IMR-90 (cell line): ENCODE measurements around the gene LUZP1. TPM values are rescaled to one million over a fixed set of nuclear protein-coding genes. Genes with fewer than 3 reads are reported as not detected.

Experiments used
- ATAC-seq: fragments of 200-7000 bp; cut with Tn5 transposase; 2 replicates; pipeline ENCODE4 v1.9.1; 2020; ENCODE audit warnings: low read depth, mild to moderate bottlenecking, moderate library complexity
- BruUV-seq: library from RNA; stranded (reverse); fragments of 400-500 nt; replicated peaks from 2 replicates; lab custom pipeline; 2021; lab: Mats Ljungman, UMichigan
- CTCF ChIA-PET: fragments of 300-600 bp; formaldehyde crosslinking; extraction: SDS; loops from one replicate; lab custom pipeline; 2021; ENCODE audit warnings: antibody characterized with exemption; lab: Yijun Ruan, JAX
- POLR2A ChIA-PET: fragments of 300-600 bp; sonication (Branson Sonifier 250); formaldehyde crosslinking; loops from one replicate; lab custom pipeline; 2022; ENCODE audit warnings: antibody characterized with exemption; ENCODE audit not compliant: unreplicated experiment; lab: Charles Lee
- DNase-seq: peaks from one replicate; pipeline ENCODE4 v3.0.0; 2013
- H2AFZ ChIP-seq: replicated peaks from 2 replicates; pipeline ENCODE3; 2013; ENCODE audit warnings: low read length, mild to moderate bottlenecking; ENCODE audit not compliant: poor library complexity
- H2AK5ac ChIP-seq: 2 replicates; pipeline ENCODE4 v1.6.1; 2013; ENCODE audit warnings: low read depth, low read length, inconsistent platforms
- H2AK9ac ChIP-seq: replicated peaks from 2 replicates; pipeline ENCODE3; 2013; ENCODE audit warnings: mild to moderate bottlenecking, low read depth, low read length, moderate library complexity; ENCODE audit not compliant: poor library complexity
- H2BK120ac ChIP-seq: 2 replicates; pipeline ENCODE4 v1.6.1; 2013; ENCODE audit warnings: low read depth, low read length, inconsistent platforms
- H2BK15ac ChIP-seq: 3 replicates; pipeline ENCODE4 v1.6.1; 2013; ENCODE audit warnings: low read depth, low read length, inconsistent platforms
- H2BK20ac ChIP-seq: 2 replicates; pipeline ENCODE4 v1.6.1; 2013; ENCODE audit warnings: low read depth, mild to moderate bottlenecking, inconsistent platforms, low read length, moderate library complexity
- H2BK5ac ChIP-seq: 2 replicates; pipeline ENCODE4 v1.6.1; 2013; ENCODE audit warnings: mild to moderate bottlenecking, low read depth, low read length, inconsistent platforms; ENCODE audit not compliant: poor library complexity, severe bottlenecking
- H3K14ac ChIP-seq: replicated peaks from 2 replicates; pipeline ENCODE4 v1.6.1; 2013; ENCODE audit warnings: low read depth, low read length, inconsistent platforms
- H3K18ac ChIP-seq: 2 replicates; pipeline ENCODE4 v1.6.1; 2013; ENCODE audit warnings: low read depth, low read length, control low read depth
- H3K23ac ChIP-seq: 2 replicates; pipeline ENCODE4 v1.6.1; 2013; ENCODE audit warnings: low read depth, low read length, inconsistent platforms
- H3K27ac ChIP-seq: 2 replicates; pipeline ENCODE4 v1.5.1; 2013; ENCODE audit warnings: mild to moderate bottlenecking, control low read depth, low read length; ENCODE audit not compliant: insufficient read depth
- H3K27me3 ChIP-seq: 2 replicates; pipeline ENCODE4 v1.6.1; 2013; ENCODE audit warnings: low read length; ENCODE audit not compliant: control insufficient read depth, insufficient read depth
- H3K36me3 ChIP-seq: 2 replicates; pipeline ENCODE4 v1.6.1; 2013; ENCODE audit warnings: low read length, mixed read lengths; ENCODE audit not compliant: control insufficient read depth, insufficient read depth
- H3K4ac ChIP-seq: 2 replicates; pipeline ENCODE4 v1.6.1; 2013; ENCODE audit warnings: low read depth, low read length, inconsistent platforms
- H3K4me1 ChIP-seq: 2 replicates; pipeline ENCODE4 v1.6.1; 2013; ENCODE audit warnings: low read length, mixed read lengths; ENCODE audit not compliant: control insufficient read depth, insufficient read depth
- H3K4me2 ChIP-seq: 2 replicates; pipeline ENCODE4 v1.6.1; 2013; ENCODE audit warnings: low read depth, mild to moderate bottlenecking, control low read depth, low read length, moderate library complexity
- H3K4me3 ChIP-seq: 2 replicates; pipeline ENCODE4 v1.5.1; 2013; ENCODE audit warnings: low read depth, mild to moderate bottlenecking, control low read depth, low read length, moderate library complexity; ENCODE audit not compliant: insufficient read depth
- H3K56ac ChIP-seq: 2 replicates; pipeline ENCODE4 v1.6.1; 2013; ENCODE audit warnings: low read length, inconsistent platforms; ENCODE audit not compliant: insufficient read depth; ENCODE audit errors: extremely low read depth
- H3K79me1 ChIP-seq, 2 experiments: 2 replicates each; pipeline ENCODE4 v1.6.1; 2013; ENCODE audit warnings: low read length in 2 of 2, inconsistent platforms in 1 of 2, low read depth in 1 of 2
- H3K9ac ChIP-seq: 2 replicates; pipeline ENCODE4 v1.6.1; 2013; ENCODE audit warnings: low read depth, low read length, control low read depth
- H3K9me1 ChIP-seq: 2 replicates; pipeline ENCODE4 v1.6.1; 2013; ENCODE audit warnings: low read length, inconsistent platforms; ENCODE audit not compliant: insufficient read depth
- H3K9me3 ChIP-seq: 2 replicates; pipeline ENCODE4 v1.6.1; 2013; ENCODE audit warnings: low read length; ENCODE audit not compliant: control insufficient read depth, insufficient read depth
- H4K20me1 ChIP-seq: 2 replicates; pipeline ENCODE4 v1.6.1; 2013; ENCODE audit warnings: low read length, inconsistent platforms; ENCODE audit not compliant: insufficient read depth
- H4K5ac ChIP-seq: 2 replicates; pipeline ENCODE4 v1.6.1; 2013; ENCODE audit warnings: mild to moderate bottlenecking, low read depth, low read length, control low read depth
- H4K8ac ChIP-seq, 2 experiments: 2 replicates each; pipeline ENCODE4 v1.6.1; 2013; ENCODE audit warnings: low read depth in 2 of 2, low read length in 2 of 2, control low read depth in 1 of 2, inconsistent platforms in 1 of 2
- H4K91ac ChIP-seq: 2 replicates; pipeline ENCODE4 v1.6.1; 2013; ENCODE audit warnings: low read depth, low read length, inconsistent platforms; ENCODE audit not compliant: insufficient read depth
- BHLHE40 ChIP-seq: fragments of 150-350 bp; IDR thresholded peaks from 2 replicates; pipeline ENCODE4 v1.6.1; 2016; ENCODE audit warnings: mild to moderate bottlenecking, low read depth, low read length
- CEBPB ChIP-seq: IDR thresholded peaks from 2 replicates; pipeline ENCODE4 v1.6.1; 2012; ENCODE audit warnings: low read depth, low read length, improper control_type of control experiment
- CHD1 ChIP-seq: IDR thresholded peaks from 2 replicates; pipeline ENCODE4 v1.6.1; 2012; ENCODE audit warnings: low read depth, low read length, improper control_type of control experiment
- FOS ChIP-seq: fragments of 150-350 bp; IDR thresholded peaks from 2 replicates; pipeline ENCODE4 v1.6.1; 2016; ENCODE audit warnings: low read depth, low read length
- MAFK ChIP-seq: IDR thresholded peaks from 2 replicates; pipeline ENCODE4 v1.6.1; 2012; ENCODE audit warnings: low read depth, low read length, improper control_type of control experiment
- MAZ ChIP-seq: IDR thresholded peaks from 2 replicates; pipeline ENCODE4 v1.6.1; 2012; ENCODE audit warnings: low read depth, mild to moderate bottlenecking, low read length, improper control_type of control experiment, moderate library complexity, borderline replicate concordance
- MXI1 ChIP-seq: IDR thresholded peaks from 2 replicates; pipeline ENCODE4 v1.6.1; 2012; ENCODE audit warnings: low read depth, mild to moderate bottlenecking, low read length, moderate library complexity, borderline replicate concordance
- NFE2L2 ChIP-seq: fragments of 150-350 bp; IDR thresholded peaks from 2 replicates; pipeline ENCODE4 v1.6.1; 2016; ENCODE audit warnings: low read depth, mild to moderate bottlenecking, low read length
- POLR2A ChIP-seq: IDR thresholded peaks from 2 replicates; pipeline ENCODE4 v1.6.1; 2012; ENCODE audit warnings: mild to moderate bottlenecking, low read depth, low read length
- RAD21 ChIP-seq: IDR thresholded peaks from 2 replicates; pipeline ENCODE4 v1.6.1; 2012; ENCODE audit warnings: low read length, improper control_type of control experiment
- RCOR1 ChIP-seq: IDR thresholded peaks from 2 replicates; pipeline ENCODE4 v1.6.1; 2012; ENCODE audit warnings: mild to moderate bottlenecking, low read length, improper control_type of control experiment; ENCODE audit not compliant: insufficient replicate concordance
- RFX5 ChIP-seq: IDR thresholded peaks from 2 replicates; pipeline ENCODE4 v1.8.0; 2012; ENCODE audit warnings: low read depth, mild to moderate bottlenecking, low read length, moderate library complexity
- SMC3 ChIP-seq: fragments of 150-350 bp; IDR thresholded peaks from 2 replicates; pipeline ENCODE4 v1.6.1; 2016; ENCODE audit warnings: low read depth, mild to moderate bottlenecking, antibody characterized with exemption, low read length, moderate library complexity
- WGBS, 2 experiments: methylation state at CpG; one replicate each; pipeline versions ENCODE4 v1.1.5 to v1.1.7; 2013; ENCODE audit warnings: missing lambda C conversion rate in 2 of 2; ENCODE audit not compliant: insufficient read length in 1 of 2; ENCODE audit errors: extremely low coverage in 2 of 2; 5-methylcytosine and 5-hydroxymethylcytosine counted together
- dilution Hi-C: fragments of 300-500 bp; cut with HindIII; formaldehyde crosslinking; loops from one replicate; pipeline ENCODE4 v1.14.3; 2018; ENCODE audit warnings: low sequenced_read_pairs; ENCODE audit not compliant: unreplicated experiment
- in situ Hi-C: fragments of 300-500 bp; cut with MboI; formaldehyde crosslinking; loops from 3 replicates; pipeline ENCODE4 v1.14.3; 2019; ENCODE audit warnings: low sequenced_read_pairs, inconsistent platforms, mixed read lengths
- intact Hi-C: fragments of 100-400 bp; cut with micrococcal nuclease; formaldehyde crosslinking; loops from 2 replicates; pipeline ENCODE4 v1.10.0; 2022
- polyA plus RNA-seq, 3 experiments: library from polyadenylated mRNA; depleted of rRNA; stranded (reverse); fragments of >200 nt; gene quantifications; 2 replicates each; pipeline ENCODE4 v1.2.3, GENCODE V29; 2012; ENCODE audit warnings: low replicate concordance in 1 of 3
- total RNA-seq: library from RNA; depleted of rRNA; stranded (reverse); fragments of >200 nt; gene quantifications from 2 replicates; pipeline ENCODE4 v1.2.3, GENCODE V29; 2012
- TF ChIP-seq, protein P1 (sequence below): fragments of 150-350 bp; IDR thresholded peaks from 2 replicates; pipeline ENCODE4 v1.6.1; 2017; ENCODE audit warnings: mild to moderate bottlenecking, antibody characterized with exemption, low read length, low read depth
- TF ChIP-seq, protein P2 (sequence below): fragments of 150-350 bp; IDR thresholded peaks from 2 replicates; pipeline ENCODE4 v1.6.1; 2016; ENCODE audit warnings: low read depth, mild to moderate bottlenecking, low read length, moderate library complexity, borderline replicate concordance
- TF ChIP-seq, protein P3 (sequence below): conservative IDR thresholded peaks from 2 replicates; pipeline ENCODE4 v1.5.1; 2012; ENCODE audit warnings: mild to moderate bottlenecking, low read depth, low read length, improper control_type of control experiment

LUZP1 gene
- total and polyA plus RNA-seq, 2 of the 4 experiments (the other 2 are of a cell fraction) = 13.1 to 31.7 TPM

DNA sequence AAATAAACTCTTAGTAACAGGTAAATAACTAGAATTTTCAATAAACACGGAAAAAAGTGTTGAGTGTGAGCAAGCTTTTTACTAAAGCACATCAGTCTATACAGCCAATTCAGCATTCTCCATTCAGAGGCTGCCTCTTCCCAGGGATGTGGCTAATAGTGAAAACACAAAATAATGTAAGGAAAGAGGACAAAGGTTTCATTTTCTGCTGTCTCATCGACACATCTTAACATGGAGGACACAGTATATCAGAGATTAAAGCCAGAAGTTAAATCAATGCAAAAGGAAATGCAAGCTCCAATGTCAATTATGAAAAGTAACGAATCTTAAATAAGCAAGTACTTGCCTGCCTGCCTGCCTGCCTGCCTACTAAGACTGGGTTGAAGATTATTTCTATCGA, 43.2 kb downstream of the LUZP1 start:
- Histone ChIP-seq H4K91ac (no peak overlapping the region), H3K4me3 (no peak overlapping the region), H2AK9ac (no peak overlapping the region), H4K20me1 (peaks cover 77% of the 10 kb centered on the region), H2BK15ac (no peak overlapping the region), H4K8ac (no peak overlapping the region), H3K23ac (no peak overlapping the region), H3K56ac (no peak overlapping the region), H3K9me3 (no peaks in the 10 kb centered on the region), H3K14ac (no peak overlapping the region), H4K5ac (no peak overlapping the region), H3K4me1 (peaks cover 16% of the 10 kb centered on the region), H3K27ac (no peak overlapping the region), H3K4ac (no peak overlapping the region), H3K27me3 (no peaks in the 10 kb centered on the region), H3K4me2 (no peak overlapping the region), H3K9me1 (peaks cover 21% of the 10 kb centered on the region), H3K9ac (no peak overlapping the region), H3K79me1 (peaks cover 10 to 73% of the 10 kb centered on the region in 2 experiments), H2BK120ac (no peak overlapping the region), H3K18ac (no peak overlapping the region), H2BK20ac (no peak overlapping the region), H2BK5ac (no peak overlapping the region), H2AK5ac (no peak overlapping the region), H2AFZ (no peak overlapping the region), H3K36me3 (no peaks in the 10 kb centered on the region)
- DNase-seq (no peak), ATAC-seq (no peak)
- dilution Hi-C loops (no loop called here), intact Hi-C loops (no loop called here), in situ Hi-C loops (no loop called here)
- POLR2A ChIA-PET = no interaction called here
- BruUV-seq = no TSS peak
- TF ChIP-seq POLR2A (no peak), MAFK (no peak), NFE2L2 (no peak), RAD21 (no peak), MXI1 (no peak), SMC3 (no peak), CHD1 (no peak), FOS (no peak), RCOR1 (no peak), RFX5 (no peak), MAZ (no peak), BHLHE40 (no peak), CEBPB (no peak)
- TF ChIP-seq, protein P1, sequence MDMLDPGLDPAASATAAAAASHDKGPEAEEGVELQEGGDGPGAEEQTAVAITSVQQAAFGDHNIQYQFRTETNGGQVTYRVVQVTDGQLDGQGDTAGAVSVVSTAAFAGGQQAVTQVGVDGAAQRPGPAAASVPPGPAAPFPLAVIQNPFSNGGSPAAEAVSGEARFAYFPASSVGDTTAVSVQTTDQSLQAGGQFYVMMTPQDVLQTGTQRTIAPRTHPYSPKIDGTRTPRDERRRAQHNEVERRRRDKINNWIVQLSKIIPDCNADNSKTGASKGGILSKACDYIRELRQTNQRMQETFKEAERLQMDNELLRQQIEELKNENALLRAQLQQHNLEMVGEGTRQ = no peak
- TF ChIP-seq, protein P2, sequence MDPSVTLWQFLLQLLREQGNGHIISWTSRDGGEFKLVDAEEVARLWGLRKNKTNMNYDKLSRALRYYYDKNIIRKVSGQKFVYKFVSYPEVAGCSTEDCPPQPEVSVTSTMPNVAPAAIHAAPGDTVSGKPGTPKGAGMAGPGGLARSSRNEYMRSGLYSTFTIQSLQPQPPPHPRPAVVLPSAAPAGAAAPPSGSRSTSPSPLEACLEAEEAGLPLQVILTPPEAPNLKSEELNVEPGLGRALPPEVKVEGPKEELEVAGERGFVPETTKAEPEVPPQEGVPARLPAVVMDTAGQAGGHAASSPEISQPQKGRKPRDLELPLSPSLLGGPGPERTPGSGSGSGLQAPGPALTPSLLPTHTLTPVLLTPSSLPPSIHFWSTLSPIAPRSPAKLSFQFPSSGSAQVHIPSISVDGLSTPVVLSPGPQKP = no peak
- TF ChIP-seq, protein P3, sequence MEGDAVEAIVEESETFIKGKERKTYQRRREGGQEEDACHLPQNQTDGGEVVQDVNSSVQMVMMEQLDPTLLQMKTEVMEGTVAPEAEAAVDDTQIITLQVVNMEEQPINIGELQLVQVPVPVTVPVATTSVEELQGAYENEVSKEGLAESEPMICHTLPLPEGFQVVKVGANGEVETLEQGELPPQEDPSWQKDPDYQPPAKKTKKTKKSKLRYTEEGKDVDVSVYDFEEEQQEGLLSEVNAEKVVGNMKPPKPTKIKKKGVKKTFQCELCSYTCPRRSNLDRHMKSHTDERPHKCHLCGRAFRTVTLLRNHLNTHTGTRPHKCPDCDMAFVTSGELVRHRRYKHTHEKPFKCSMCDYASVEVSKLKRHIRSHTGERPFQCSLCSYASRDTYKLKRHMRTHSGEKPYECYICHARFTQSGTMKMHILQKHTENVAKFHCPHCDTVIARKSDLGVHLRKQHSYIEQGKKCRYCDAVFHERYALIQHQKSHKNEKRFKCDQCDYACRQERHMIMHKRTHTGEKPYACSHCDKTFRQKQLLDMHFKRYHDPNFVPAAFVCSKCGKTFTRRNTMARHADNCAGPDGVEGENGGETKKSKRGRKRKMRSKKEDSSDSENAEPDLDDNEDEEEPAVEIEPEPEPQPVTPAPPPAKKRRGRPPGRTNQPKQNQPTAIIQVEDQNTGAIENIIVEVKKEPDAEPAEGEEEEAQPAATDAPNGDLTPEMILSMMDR = no peak
- CTCF ChIA-PET = no interaction called here
- WGBS, 2 experiments = no CpG with 5 or more reads among the region's 4 CpGs
